Activated CD4-positive, alpha-beta T cell treated with anti-CD3 and anti-CD28 coated beads for 36 hours (primary cell): ENCODE data around the gene SKIC2. TPM values are rescaled to one million over a fixed set of nuclear protein-coding genes. Genes with fewer than 3 reads are reported as not detected.
A peak's percentile ranks its signal among the peaks of the same experiment; 100 is the strongest.
"Not testable (repeated sequence)": the region's sequence is repeated elsewhere in the genome, so short reads cannot be mapped to it uniquely, and the experiment has no call there.

Source experiments
- ATAC-seq: fragments of 200-7000 bp; cut with Tn5 transposase; one replicate; pipeline ENCODE4 v1.10.0; 2021; ENCODE audit warnings: mild to moderate bottlenecking, moderate library complexity
- CTCF ChIA-PET: fragments of 350-600 bp; sonication (Branson Sonifier 250); formaldehyde crosslinking; loops from one replicate; lab custom pipeline; 2021; ENCODE audit warnings: antibody characterized with exemption; lab: Charles Lee
- POLR2A ChIA-PET: fragments of 350-600 bp; sonication (Branson Sonifier 250); formaldehyde crosslinking; loops from one replicate; lab custom pipeline; 2021; ENCODE audit warnings: antibody characterized with exemption, inconsistent platforms; lab: Charles Lee
- DNase-seq: peaks from one replicate; pipeline ENCODE4 v3.0.0-alpha.2; 2020
- H3K27ac Mint-ChIP-seq: one replicate; pipeline ENCODE4 v1.8.0; 2021; ENCODE audit warnings: mixed read lengths
- H3K27me3 Mint-ChIP-seq: one replicate; pipeline ENCODE4 v1.8.0; 2021; ENCODE audit warnings: mixed read lengths
- H3K36me3 Mint-ChIP-seq: one replicate; pipeline ENCODE4 v1.8.0; 2021; ENCODE audit warnings: low read depth, mixed read lengths
- H3K4me1 Mint-ChIP-seq: one replicate; pipeline ENCODE4 v1.8.0; 2021; ENCODE audit warnings: mixed read lengths
- H3K4me3 Mint-ChIP-seq: one replicate; pipeline ENCODE4 v1.8.0; 2021; ENCODE audit warnings: mild to moderate bottlenecking, moderate library complexity, mixed read lengths
- H3K9me3 Mint-ChIP-seq: one replicate; pipeline ENCODE4 v1.8.0; 2021; ENCODE audit warnings: low read depth, mixed read lengths
- intact Hi-C, 2 experiments: fragments of 100-400 bp; cut with DNase I in 1 of 2; cut with micrococcal nuclease in 1 of 2; formaldehyde crosslinking; loops; one replicate each; pipeline versions ENCODE4 v1.14.2 to v1.15.1; 2022 to 2024; cut with DNase I, micrococcal nuclease
- total RNA-seq, 2 experiments: library from RNA; stranded (reverse); gene quantifications; one replicate each; pipeline ENCODE4 v1.2.3, GENCODE V29; 2021

SKIC2 gene
- total RNA-seq, 2 experiments from 2014 or later = 90.2 to 104 TPM

DNA sequence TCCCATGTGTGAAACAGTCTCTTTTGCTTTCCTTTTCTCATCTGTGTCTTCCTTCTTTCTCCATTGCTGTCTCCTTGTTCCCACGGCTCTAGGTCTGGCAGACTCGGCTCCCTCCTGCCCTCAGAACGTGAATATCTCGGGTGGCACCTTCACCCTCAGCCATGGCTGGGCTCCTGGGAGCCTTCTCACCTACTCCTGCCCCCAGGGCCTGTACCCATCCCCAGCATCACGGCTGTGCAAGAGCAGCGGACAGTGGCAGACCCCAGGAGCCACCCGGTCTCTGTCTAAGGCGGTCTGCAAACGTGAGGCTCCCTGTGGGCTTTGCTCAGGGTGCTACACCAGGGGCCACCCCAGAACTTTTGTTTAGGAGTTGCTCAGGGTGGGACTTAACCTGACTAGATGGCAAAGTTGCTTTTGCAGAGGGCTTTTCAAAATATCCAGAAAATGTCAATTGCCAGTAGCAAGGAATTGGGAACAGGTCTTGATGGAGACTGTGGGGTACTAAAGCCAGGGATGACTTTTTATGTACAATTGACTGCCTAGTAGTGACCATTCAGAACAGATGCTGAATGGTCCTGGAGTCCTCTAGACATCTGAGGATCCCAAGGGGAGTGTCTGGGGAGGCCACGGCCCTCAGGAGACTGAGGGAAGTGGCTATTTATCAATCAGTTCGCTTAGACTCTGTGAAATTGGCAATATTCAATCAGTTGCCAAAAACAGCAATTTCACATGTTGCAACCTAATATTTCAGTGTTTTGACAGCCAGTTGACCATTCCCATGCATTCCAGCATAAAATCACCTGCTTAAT lies 30.9 kb upstream of the SKIC2 start:
- no peak overlapping the region for H3K4me3 Mint-ChIP-seq

DNA sequence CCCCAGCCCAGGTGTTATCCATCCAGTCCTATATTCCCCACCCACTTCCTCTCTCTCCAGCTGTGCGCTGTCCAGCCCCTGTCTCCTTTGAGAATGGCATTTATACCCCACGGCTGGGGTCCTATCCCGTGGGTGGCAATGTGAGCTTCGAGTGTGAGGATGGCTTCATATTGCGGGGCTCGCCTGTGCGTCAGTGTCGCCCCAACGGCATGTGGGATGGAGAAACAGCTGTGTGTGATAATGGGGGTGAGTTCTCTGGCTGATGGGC lies 30.4 kb upstream of the SKIC2 start:
- Mint-ChIP-seq H3K27me3 (no peaks in the 10 kb centered on the region), H3K9me3 (no peaks in the 10 kb centered on the region), H3K36me3 (no peaks in the 10 kb centered on the region), H3K27ac (no peak overlapping the region), H3K4me1 (no peaks in the 10 kb centered on the region), H3K4me3 (no peak overlapping the region)
- DNase-seq (no peak), ATAC-seq (no peak)
- ChIA-PET CTCF (interaction anchor here (0.6 kb wide), 1 partner anchor 93 kb away, joined by 3 read pairs; no protein-coding TSS in a partner anchor), POLR2A (no interaction called here)
- intact Hi-C loops = no loop called here

More for the DNA sequence above, 30.9 kb upstream of the SKIC2 start:
- no peaks in the 10 kb centered on the region for H3K4me1 Mint-ChIP-seq
- no peaks in the 10 kb centered on the region for H3K27me3 Mint-ChIP-seq
- ChIA-PET POLR2A (no interaction called here), CTCF (interaction anchor here (0.6 kb wide), 1 partner anchor 93 kb away, joined by 3 read pairs; no protein-coding TSS in a partner anchor)
- intact Hi-C loops = no loop called here
- ATAC-seq (no peak), DNase-seq (no peak)
- H3K27ac Mint-ChIP-seq = no peak overlapping the region
- H3K9me3 Mint-ChIP-seq = no peaks in the 10 kb centered on the region
- H3K36me3 Mint-ChIP-seq = no peaks in the 10 kb centered on the region

DNA sequence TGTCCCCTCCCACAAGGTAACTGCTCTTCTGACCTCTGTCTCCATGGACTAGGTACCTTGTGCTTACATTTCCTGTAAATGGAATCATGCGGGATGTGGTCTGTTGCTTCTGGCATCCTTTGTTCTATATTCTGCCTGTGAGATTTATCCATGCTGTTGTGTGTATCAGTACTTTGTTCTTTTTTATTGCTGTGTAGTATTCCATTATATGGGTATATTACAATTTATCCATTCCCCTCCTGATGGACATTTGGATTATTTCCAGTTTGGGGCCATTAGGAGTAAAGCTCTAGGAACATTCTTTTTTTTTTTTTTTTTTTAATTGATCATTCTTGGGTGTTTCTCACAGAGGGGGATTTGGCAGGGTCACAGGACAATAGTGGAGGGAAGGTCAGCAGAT lies 28.0 kb upstream of the SKIC2 start:
- no peak overlapping the region for H3K4me3 Mint-ChIP-seq
- H3K9me3 Mint-ChIP-seq = no peaks in the 10 kb centered on the region
- intact Hi-C loops = no loop called here
- H3K27ac Mint-ChIP-seq = no peak overlapping the region
- ChIA-PET POLR2A (no interaction called here), CTCF (no interaction called here)
- H3K4me1 Mint-ChIP-seq = no peaks in the 10 kb centered on the region
- no peaks in the 10 kb centered on the region for H3K27me3 Mint-ChIP-seq
- ATAC-seq (no peak), DNase-seq (no peak)
- no peaks in the 10 kb centered on the region for H3K36me3 Mint-ChIP-seq

DNA sequence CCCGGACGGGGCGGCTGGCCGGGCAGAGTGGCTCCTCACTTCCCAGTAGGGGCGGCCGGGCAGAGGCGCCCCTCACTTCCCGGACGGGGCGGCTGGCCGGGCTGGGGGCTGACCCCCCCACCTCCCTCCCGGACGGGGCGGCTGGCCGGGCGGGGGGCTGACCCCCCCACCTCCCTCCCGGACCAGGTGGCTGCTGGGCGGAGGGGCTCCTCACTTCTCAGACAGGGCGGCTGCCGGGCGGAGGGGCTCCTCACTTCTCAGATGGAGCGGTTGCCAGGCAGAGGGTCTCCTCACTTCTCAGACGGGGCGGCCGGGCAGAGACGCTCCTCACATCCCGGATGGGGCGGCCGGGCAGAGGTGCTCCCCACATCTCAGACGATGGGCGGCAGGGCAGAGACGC lies 26.8 kb upstream of the SKIC2 start:
- H3K27ac Mint-ChIP-seq, intact Hi-C loops, H3K4me1 Mint-ChIP-seq, H3K4me3 Mint-ChIP-seq, H3K9me3 Mint-ChIP-seq, H3K27me3 Mint-ChIP-seq, H3K36me3 Mint-ChIP-seq, POLR2A ChIA-PET, DNase-seq, CTCF ChIA-PET, ATAC-seq: not testable (repeated sequence)

- ATAC-seq (no peak), DNase-seq (no peak)
- no peaks in the 10 kb centered on the region for H3K27me3 Mint-ChIP-seq
- H3K27ac Mint-ChIP-seq = no peak overlapping the region
- H3K4me1 Mint-ChIP-seq = no peaks in the 10 kb centered on the region
- ChIA-PET POLR2A (no interaction called here), CTCF (interaction anchor here (1.2 kb wide), 1 partner anchor 19 kb away, joined by 3 read pairs; no protein-coding TSS in a partner anchor)
- no peaks in the 10 kb centered on the region for H3K36me3 Mint-ChIP-seq
- intact Hi-C loops = no loop called here
- no peaks in the 10 kb centered on the region for H3K9me3 Mint-ChIP-seq
- no peak overlapping the region for H3K4me3 Mint-ChIP-seq
Measured at GRCh38 chr6:31933537-31933936, 25.4 kb upstream of the SKIC2 start.

DNA sequence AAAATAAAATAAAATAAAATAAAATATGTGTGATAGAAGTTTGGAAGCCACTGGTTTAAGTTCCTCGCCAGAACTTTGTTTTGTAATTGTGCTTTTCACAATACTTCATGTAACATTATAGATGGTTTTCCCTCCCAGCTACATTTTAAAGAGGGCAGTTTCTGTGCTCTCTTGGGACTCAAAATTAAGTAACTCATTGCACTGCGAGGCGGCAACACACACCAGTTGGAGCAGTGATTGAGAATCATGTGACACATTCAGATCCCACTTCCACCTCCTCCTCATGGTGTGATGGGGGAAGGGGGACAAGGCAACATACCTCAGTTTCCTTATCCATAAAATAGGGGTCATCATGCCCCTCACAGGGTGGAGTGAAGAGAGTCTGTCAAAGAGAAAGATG lies 24.0 kb upstream of the SKIC2 start:
- no peak for ATAC-seq
- Mint-ChIP-seq H3K27me3 (no peaks in the 10 kb centered on the region), H3K36me3 (no peaks in the 10 kb centered on the region), H3K27ac (no peak overlapping the region), H3K4me1 (no peaks in the 10 kb centered on the region), H3K4me3 (no peak overlapping the region), H3K9me3 (no peaks in the 10 kb centered on the region)
- intact Hi-C loops = no loop called here
- ChIA-PET CTCF (no interaction called here), POLR2A (no interaction called here)
- no peak for DNase-seq

- H3K4me3 Mint-ChIP-seq = no peak overlapping the region
- POLR2A ChIA-PET = no interaction called here
- H3K27ac Mint-ChIP-seq = no peak overlapping the region
- CTCF ChIA-PET = interaction anchor here (0.9 kb wide), 1 partner anchor 17 kb away, joined by 3 read pairs; no protein-coding TSS in a partner anchor
- no peak for DNase-seq
- intact Hi-C loops = no loop called here
- no peaks in the 10 kb centered on the region for H3K9me3 Mint-ChIP-seq
- no peaks in the 10 kb centered on the region for H3K4me1 Mint-ChIP-seq
- no peaks in the 10 kb centered on the region for H3K27me3 Mint-ChIP-seq
- no peaks in the 10 kb centered on the region for H3K36me3 Mint-ChIP-seq
- no peak for ATAC-seq
Measured at GRCh38 chr6:31935823-31936222, 23.2 kb upstream of the SKIC2 start.

DNA sequence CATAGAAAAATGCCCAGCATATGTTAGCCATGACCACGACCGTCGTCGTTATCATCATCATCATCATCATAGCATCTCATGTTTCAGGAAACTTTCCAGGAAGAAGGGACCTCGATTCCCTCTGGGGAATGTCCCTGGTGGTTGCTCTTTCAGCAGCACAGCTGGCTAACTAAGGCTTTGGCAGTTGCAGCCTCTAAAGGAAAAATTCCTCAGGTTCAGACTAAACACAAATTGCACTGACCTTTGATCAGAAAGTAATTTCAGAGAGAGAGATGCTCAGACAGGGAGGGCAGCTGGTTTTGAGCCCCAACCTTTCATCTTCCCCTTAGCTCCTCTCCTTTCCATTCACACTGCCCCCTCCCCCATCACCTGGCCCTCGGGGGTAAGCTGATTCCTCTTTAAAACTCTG lies 18.7 kb upstream of the SKIC2 start:
- no peak for ATAC-seq
- Mint-ChIP-seq H3K4me3 (no peak overlapping the region), H3K27ac (no peak overlapping the region), H3K9me3 (no peaks in the 10 kb centered on the region), H3K27me3 (peaks cover 7% of the 10 kb centered on the region), H3K36me3 (no peaks in the 10 kb centered on the region), H3K4me1 (peaks cover 1% of the 10 kb centered on the region)
- POLR2A ChIA-PET = no interaction called here
- CTCF ChIA-PET = interaction anchor here (1.3 to 2.8 kb wide), 2 partner anchors 12 to 19 kb away, joined by 5 to 18 read pairs; no protein-coding TSS in a partner anchor
- DNase-seq = no peak
- intact Hi-C loops = loop anchor here in 1 of 2 experiments (10.0 kb wide), 1 partner anchor 125 kb away; no protein-coding TSS in a partner anchor

DNA sequence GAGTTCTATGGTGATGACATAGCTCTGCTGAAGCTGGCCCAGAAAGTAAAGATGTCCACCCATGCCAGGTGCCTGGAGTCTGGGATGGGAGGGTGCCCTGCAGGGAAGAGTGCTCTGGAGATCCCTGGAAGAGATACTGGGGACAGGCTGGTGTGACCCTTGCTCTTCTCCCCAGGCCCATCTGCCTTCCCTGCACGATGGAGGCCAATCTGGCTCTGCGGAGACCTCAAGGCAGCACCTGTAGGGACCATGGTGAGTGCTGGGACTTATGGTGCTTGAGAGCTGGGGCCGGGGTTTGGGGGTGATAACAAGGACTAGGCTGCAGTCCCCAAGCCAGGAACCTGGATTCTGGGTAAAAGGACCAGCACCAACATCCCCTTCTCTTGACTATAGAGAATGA lies 15.2 kb upstream of the SKIC2 start:
- ATAC-seq (no peak), DNase-seq (no peak)
- H3K27me3 Mint-ChIP-seq = peaks cover 7% of the 10 kb centered on the region
- H3K36me3 Mint-ChIP-seq = no peaks in the 10 kb centered on the region
- H3K4me3 Mint-ChIP-seq = no peak overlapping the region
- POLR2A ChIA-PET = no interaction called here
- no peaks in the 10 kb centered on the region for H3K9me3 Mint-ChIP-seq
- CTCF ChIA-PET = interaction anchor here (3.0 kb wide), 1 partner anchor 8 kb away, joined by 11 read pairs; no protein-coding TSS in a partner anchor
- peaks cover 8% of the 10 kb centered on the region for H3K4me1 Mint-ChIP-seq
- no peak overlapping the region for H3K27ac Mint-ChIP-seq
- intact Hi-C loops = loop anchor here in 1 of 2 experiments (10.0 kb wide), 1 partner anchor 121 kb away; no protein-coding TSS in a partner anchor

DNA sequence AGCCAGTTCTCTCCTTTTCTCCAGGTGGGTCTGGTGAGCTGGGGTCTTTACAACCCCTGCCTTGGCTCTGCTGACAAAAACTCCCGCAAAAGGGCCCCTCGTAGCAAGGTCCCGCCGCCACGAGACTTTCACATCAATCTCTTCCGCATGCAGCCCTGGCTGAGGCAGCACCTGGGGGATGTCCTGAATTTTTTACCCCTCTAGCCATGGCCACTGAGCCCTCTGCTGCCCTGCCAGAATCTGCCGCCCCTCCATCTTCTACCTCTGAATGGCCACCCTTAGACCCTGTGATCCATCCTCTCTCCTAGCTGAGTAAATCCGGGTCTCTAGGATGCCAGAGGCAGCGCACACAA lies 13.8 kb upstream of the SKIC2 start:
- Mint-ChIP-seq H3K4me3 (no peak overlapping the region), H3K27me3 (peaks cover 7% of the 10 kb centered on the region), H3K27ac (no peak overlapping the region), H3K9me3 (no peaks in the 10 kb centered on the region), H3K4me1 (peaks cover 8% of the 10 kb centered on the region), H3K36me3 (no peaks in the 10 kb centered on the region)
- ATAC-seq (no peak), DNase-seq (no peak)
- intact Hi-C loops = loop anchor here in 1 of 2 experiments (10.0 kb wide), 1 partner anchor 120 kb away; no protein-coding TSS in a partner anchor
- ChIA-PET POLR2A (no interaction called here), CTCF (interaction anchor here (1.1 to 3.0 kb wide), 2 partner anchors 7 to 24 kb away, joined by 4 to 11 read pairs; no protein-coding TSS in a partner anchor)

GRCh38 chr6:31945507-31946369 lies 13.2 kb upstream of the SKIC2 start, which contains the start of gene CFB:
Gene CFB (plus strand): TSS chr6:31946095. CDS start chr6:31946222, 127 bp downstream.
- ChIA-PET POLR2A (no interaction called here), CTCF (interaction anchor here (0.7 to 1.1 kb wide), 3 partner anchors 24 to 563 kb away, joined by 3 to 4 read pairs (median 3); no protein-coding TSS in a partner anchor)
- H3K36me3 Mint-ChIP-seq = no peaks in the 10 kb centered on the region
- H3K9me3 Mint-ChIP-seq = no peaks in the 10 kb centered on the region
- no peak within 1 kb of the TSS for H3K27ac Mint-ChIP-seq
- peak; percentile 53 for ATAC-seq
- intact Hi-C loops = loop anchor here in 1 of 2 experiments (10.0 kb wide), 1 partner anchor 119 kb away; no protein-coding TSS in a partner anchor
- peak; percentile 36 for DNase-seq
- peaks cover 7% of the 10 kb centered on the region for H3K27me3 Mint-ChIP-seq
- peaks cover 8% of the 10 kb centered on the region for H3K4me1 Mint-ChIP-seq
- H3K4me3 Mint-ChIP-seq = no peak within 1 kb of the TSS
